ENCODE results near the gene TEN1.

- TF ChIP-seq ZNF274 (IDR thresholded peaks at IDR 0.05; ENCODE audit: low read depth, low read length) (no peak), SUZ12 (IDR thresholded peaks at IDR 0.05; ENCODE audit: extremely low read depth, insufficient read depth, insufficient read length) (no peak), YY1 (IDR thresholded peaks at IDR 0.05; ENCODE audit: insufficient read depth, insufficient read length) (no peak)
Observed at GRCh38 chr17:76033139-76033538, 54.1 kb downstream of the TEN1 start.
